Mucosa of descending colon (tissue), 3 donors: ENCODE data around the gene SUPT20HL2. TPM values are rescaled to one million over a fixed set of nuclear protein-coding genes. Genes with fewer than 3 reads are reported as not detected.

Experiments used
- ATAC-seq: fragments of 200-7000 bp; cut with Tn5 transposase; one replicate; pipeline ENCODE4 v1.9.1; 2020; ENCODE audit warnings: mild to moderate bottlenecking, moderate library complexity
- DNase-seq, 3 donors: peaks; one replicate each; pipeline ENCODE4 v3.0.0-alpha.2; 2020
- H3K36me3 ChIP-seq: fragments of 200-600 bp; one replicate; pipeline ENCODE4 v1.8.0; 2021; ENCODE audit warnings: low read depth, mild to moderate bottlenecking
- H3K4me1 ChIP-seq: fragments of 200-600 bp; one replicate; pipeline ENCODE4 v1.8.0; 2021; ENCODE audit warnings: low read depth, mild to moderate bottlenecking
- H3K4me3 ChIP-seq: fragments of 200-600 bp; one replicate; pipeline ENCODE4 v1.8.0; 2021; ENCODE audit warnings: mild to moderate bottlenecking
- H3K9me3 ChIP-seq: fragments of 200-600 bp; one replicate; pipeline ENCODE4 v1.8.0; 2021; ENCODE audit warnings: mild to moderate bottlenecking
- CTCF ChIP-seq: fragments of 200-600 bp; IDR thresholded peaks from one replicate; pipeline ENCODE4 v1.8.0; 2022; ENCODE audit warnings: antibody characterized with exemption, mild to moderate bottlenecking
- intact Hi-C, 2 donors: fragments of 100-400 bp; cut with DNase I in 1 of 2; cut with micrococcal nuclease in 1 of 2; formaldehyde crosslinking; loops; one replicate each; pipeline versions ENCODE4 v1.11.0 to v1.11.1; 2022; cut with DNase I, micrococcal nuclease
- total RNA-seq, 3 donors: library from RNA; stranded (reverse); fragmentation: NEBNext Ultra II Directional in 2 of 3; extraction: Animal tissue kit (Norgen Biotek cat#: 25700) in 2 of 3; gene quantifications; one replicate each; pipeline versions ENCODE4 v1.2.1 to v1.2.4, GENCODE V29; 2021 to 2023
- donor health status: DM: no; HTN: no; CAD: no; lungs with moderate emphysema.
- donor health status: DM: no; HTN: no; CAD: no.
- donor health status: DM: no; HTN: yes; CAD: no.

The SUPT20HL2 gene
- total RNA-seq, 3 donors from 2014 or later = 0.12 TPM; not detected in 2

GRCh38 chrX:24347881-24348280, 34.0 kb upstream of the SUPT20HL2 start:
- TF ChIP-seq CTCF = no peak
- ATAC-seq = no peak
- no peaks in the 10 kb centered on the region for H3K9me3 ChIP-seq
- no peaks in the 10 kb centered on the region for H3K36me3 ChIP-seq
- intact Hi-C loops = no loop called here
- H3K4me3 ChIP-seq = no peak overlapping the region
- DNase-seq = no peak
- H3K4me1 ChIP-seq = no peaks in the 10 kb centered on the region

- H3K4me3 ChIP-seq = no peak overlapping the region
- H3K36me3 ChIP-seq = no peaks in the 10 kb centered on the region
- no peaks in the 10 kb centered on the region for H3K4me1 ChIP-seq
- no peaks in the 10 kb centered on the region for H3K9me3 ChIP-seq
- ATAC-seq = no peak
- no peak for DNase-seq
- no peak for TF ChIP-seq CTCF
- intact Hi-C loops = no loop called here
These were observed 29.9 kb upstream of the SUPT20HL2 start for GRCh38 chrX:24343719-24344118.

- TF ChIP-seq CTCF = no peak
- no peak overlapping the region for H3K4me3 ChIP-seq
- intact Hi-C loops = no loop called here
- no peak for ATAC-seq
- no peak for DNase-seq
- H3K9me3 ChIP-seq = no peaks in the 10 kb centered on the region
- H3K4me1 ChIP-seq = no peaks in the 10 kb centered on the region
- no peaks in the 10 kb centered on the region for H3K36me3 ChIP-seq
These were observed 27.9 kb upstream of the SUPT20HL2 start for GRCh38 chrX:24341795-24342194.

- DNase-seq = no peak
- H3K4me1 ChIP-seq = no peaks in the 10 kb centered on the region
- ATAC-seq = no peak
- intact Hi-C loops = no loop called here
- TF ChIP-seq CTCF = no peak
- H3K4me3 ChIP-seq = no peak overlapping the region
- no peaks in the 10 kb centered on the region for H3K9me3 ChIP-seq
- H3K36me3 ChIP-seq = no peaks in the 10 kb centered on the region
These were observed 26.6 kb upstream of the SUPT20HL2 start for GRCh38 chrX:24340501-24340900.

GRCh38 chrX:24339911-24340310, 26.0 kb upstream of the SUPT20HL2 start:
- no peak for ATAC-seq
- no peak overlapping the region for H3K4me3 ChIP-seq
- intact Hi-C loops = no loop called here
- DNase-seq = no peak
- H3K36me3 ChIP-seq = no peaks in the 10 kb centered on the region
- no peak for TF ChIP-seq CTCF
- no peaks in the 10 kb centered on the region for H3K4me1 ChIP-seq
- H3K9me3 ChIP-seq = no peaks in the 10 kb centered on the region

GRCh38 chrX:24335871-24336270, 22.0 kb upstream of the SUPT20HL2 start:
- Histone ChIP-seq H3K4me1 (no peaks in the 10 kb centered on the region), H3K36me3 (no peaks in the 10 kb centered on the region), H3K4me3 (no peak overlapping the region), H3K9me3 (no peaks in the 10 kb centered on the region)
- intact Hi-C loops = no loop called here
- no peak for DNase-seq
- TF ChIP-seq CTCF = no peak
- no peak for ATAC-seq
